Thyroid gland (tissue), 4 donors: ENCODE results near the gene APMAP. TPM values are rescaled to one million over a fixed set of nuclear protein-coding genes. Genes with fewer than 3 reads are reported as not detected.
A peak's percentile ranks its signal among the peaks of the same experiment; 100 is the strongest.

Experiments used
- DNase-seq, 2 donors: peaks; one replicate each; pipeline ENCODE4 v3.0.0-alpha.2; 2019
- H3K27ac ChIP-seq, 3 donors: fragments of 200-600 bp; sonication (generic); 1 replicate in 2 of 3; 2 replicates in 1 of 3; pipeline ENCODE4 v1.5.1; 2016 to 2019; ENCODE audit warnings: mild to moderate bottlenecking in 1 of 3, moderate library complexity in 1 of 3
- H3K27me3 ChIP-seq: fragments of 200-600 bp; sonication (generic); one replicate; pipeline ENCODE4 v1.5.1; 2019
- H3K36me3 ChIP-seq, 2 donors: fragments of 200-600 bp; sonication (generic); one replicate each; pipeline ENCODE4 v1.5.1; 2016 to 2019
- H3K4me1 ChIP-seq, 2 donors: fragments of 200-600 bp; sonication (generic); one replicate each; pipeline ENCODE4 v1.5.1; 2017 to 2019
- H3K4me3 ChIP-seq, 3 donors: fragments of 200-600 bp; sonication (generic); replicated peaks in 1 of 3; 1 replicate in 2 of 3; 2 replicates in 1 of 3; pipeline ENCODE4 v1.5.1; 2016; ENCODE audit warnings: mild to moderate bottlenecking in 1 of 3
- H3K9me3 ChIP-seq: fragments of 200-600 bp; sonication (generic); one replicate; pipeline ENCODE4 v1.5.1; 2017
- POLR2A ChIP-seq, 2 donors: fragments of 450-650 bp; IDR thresholded peaks; one replicate each; pipeline ENCODE4 v1.6.1; 2017; ENCODE audit warnings: antibody characterized with exemption in 2 of 2, mild to moderate bottlenecking in 2 of 2, moderate library complexity in 1 of 2
- WGBS, 2 donors: methylation state at CpG; one replicate each; pipeline ENCODE4 v1.1.5; 2017; 5-methylcytosine and 5-hydroxymethylcytosine counted together
- intact Hi-C: fragments of 100-400 bp; cut with DNase I; formaldehyde crosslinking; loops from one replicate; pipeline ENCODE4 v1.15.1; 2023
- total RNA-seq, 4 donors: library from RNA; depleted of rRNA; stranded (reverse); fragments of >200 nt; gene quantifications; one replicate each; pipeline ENCODE4 v1.2.3, GENCODE V29; 2016
- TF ChIP-seq, protein P1 (sequence below), 6 experiments: fragments of 200-600 bp in 3 of 6; fragments of 450-650 bp in 3 of 6; sonication (generic) in 3 of 6; IDR thresholded peaks; one replicate each; pipeline ENCODE4 v1.5.1; 2016 to 2019; ENCODE audit warnings: antibody characterized with exemption in 6 of 6, mild to moderate bottlenecking in 2 of 6, inconsistent platforms in 1 of 6, moderate library complexity in 1 of 6

Gene APMAP
- total RNA-seq, 4 donors from 2014 or later: 171 to 205 (median 186) TPM

DNA sequence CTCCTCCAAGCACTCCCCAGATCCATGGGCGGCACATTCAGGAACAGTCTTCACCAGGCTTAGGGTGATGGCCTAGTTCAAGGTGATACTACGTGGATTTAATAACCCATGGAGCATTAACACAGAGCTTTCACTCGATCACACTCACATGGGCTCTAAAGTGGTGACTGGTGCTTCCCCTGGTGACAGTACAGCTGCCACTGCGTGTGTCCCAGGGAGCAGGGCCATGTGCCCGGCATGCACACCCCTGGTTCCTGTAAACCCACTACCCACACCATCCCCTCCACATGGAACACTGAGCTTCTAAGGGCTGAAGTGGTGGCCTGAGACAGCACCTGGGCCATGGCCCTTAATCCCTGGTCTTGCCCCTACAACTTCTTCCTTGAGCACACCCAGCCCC, 27.8 kb upstream of the APMAP start:
- Histone ChIP-seq H3K4me1 (peaks cover 59 to 76% of the 10 kb centered on the region in 2 donors), H3K27me3 (no peaks in the 10 kb centered on the region), H3K36me3 (no peaks in the 10 kb centered on the region), H3K9me3 (no peaks in the 10 kb centered on the region), H3K4me3 (no peak overlapping the region), H3K27ac (peak overlapping the region; percentile 82 to 94 (median 88))
- peak; percentile 4 to 5 for DNase-seq
- WGBS, 2 donors: 89 to 98% methylated on average over 5 of the region's 5 CpGs
- intact Hi-C loops: no loop called here
- TF ChIP-seq, protein P1, sequence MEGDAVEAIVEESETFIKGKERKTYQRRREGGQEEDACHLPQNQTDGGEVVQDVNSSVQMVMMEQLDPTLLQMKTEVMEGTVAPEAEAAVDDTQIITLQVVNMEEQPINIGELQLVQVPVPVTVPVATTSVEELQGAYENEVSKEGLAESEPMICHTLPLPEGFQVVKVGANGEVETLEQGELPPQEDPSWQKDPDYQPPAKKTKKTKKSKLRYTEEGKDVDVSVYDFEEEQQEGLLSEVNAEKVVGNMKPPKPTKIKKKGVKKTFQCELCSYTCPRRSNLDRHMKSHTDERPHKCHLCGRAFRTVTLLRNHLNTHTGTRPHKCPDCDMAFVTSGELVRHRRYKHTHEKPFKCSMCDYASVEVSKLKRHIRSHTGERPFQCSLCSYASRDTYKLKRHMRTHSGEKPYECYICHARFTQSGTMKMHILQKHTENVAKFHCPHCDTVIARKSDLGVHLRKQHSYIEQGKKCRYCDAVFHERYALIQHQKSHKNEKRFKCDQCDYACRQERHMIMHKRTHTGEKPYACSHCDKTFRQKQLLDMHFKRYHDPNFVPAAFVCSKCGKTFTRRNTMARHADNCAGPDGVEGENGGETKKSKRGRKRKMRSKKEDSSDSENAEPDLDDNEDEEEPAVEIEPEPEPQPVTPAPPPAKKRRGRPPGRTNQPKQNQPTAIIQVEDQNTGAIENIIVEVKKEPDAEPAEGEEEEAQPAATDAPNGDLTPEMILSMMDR (IDR thresholded peaks at IDR 0.05): no peak
- TF ChIP-seq POLR2A (IDR thresholded peaks at IDR 0.05): no peak

GRCh38 chr20:25019381-25020155, 27.0 kb upstream of the APMAP start:
- Histone ChIP-seq H3K9me3 (no peaks in the 10 kb centered on the region), H3K27me3 (no peaks in the 10 kb centered on the region), H3K4me3 (no peak overlapping the region), H3K36me3 (peaks cover 0 to 5% of the 10 kb centered on the region in 2 donors), H3K4me1 (peaks cover 59 to 76% of the 10 kb centered on the region in 2 donors), H3K27ac (peak overlapping the region; percentile 82 to 94 (median 88))
- 77 to 83% methylated on average over 13 to 16 of the region's 16 CpGs for WGBS, 2 donors
- intact Hi-C loops: no loop called here
- TF ChIP-seq, protein P1 (IDR thresholded peaks at IDR 0.05): no peak
- no peak for TF ChIP-seq POLR2A (IDR thresholded peaks at IDR 0.05)
- DNase-seq: peak; percentile 75 to 82

- intact Hi-C loops: no loop called here
- H3K36me3 ChIP-seq: peaks cover 0 to 10% of the 10 kb centered on the region in 2 donors
These were observed 26.3 kb upstream of the APMAP start for GRCh38 chr20:25018841-25019240.

GRCh38 chr20:25018425-25018824, 25.9 kb upstream of the APMAP start:
- Histone ChIP-seq H3K4me3 (no peak overlapping the region), H3K27me3 (no peaks in the 10 kb centered on the region), H3K9me3 (no peaks in the 10 kb centered on the region), H3K27ac (peak overlapping the region; percentile 82 to 94 (median 88)), H3K36me3 (peaks cover 2 to 14% of the 10 kb centered on the region in 2 donors), H3K4me1 (peaks cover 58 to 71% of the 10 kb centered on the region in 2 donors)
- TF ChIP-seq POLR2A (IDR thresholded peaks at IDR 0.05): no peak
- TF ChIP-seq, protein P1 (IDR thresholded peaks at IDR 0.05): no peak
- WGBS, 2 donors: 93 to 94% methylated on average over 2 of the region's 2 CpGs
- intact Hi-C loops: no loop called here
- peak in 1 of 2 donors; percentile 1 for DNase-seq

More at GRCh38 chr20:25018841-25019240, 26.3 kb upstream of the APMAP start:
- no peaks in the 10 kb centered on the region for H3K27me3 ChIP-seq
- DNase-seq: peak; percentile 20 to 40
- H3K9me3 ChIP-seq: no peaks in the 10 kb centered on the region
- no peak for TF ChIP-seq POLR2A (IDR thresholded peaks at IDR 0.05)
- TF ChIP-seq, protein P1 (IDR thresholded peaks at IDR 0.05): no peak
- WGBS, 2 donors: 86 to 92% methylated on average over 5 to 6 of the region's 6 CpGs
- H3K4me3 ChIP-seq: no peak overlapping the region
- H3K27ac ChIP-seq: peak overlapping the region; percentile 82 to 94 (median 88)
- H3K4me1 ChIP-seq: peaks cover 59 to 75% of the 10 kb centered on the region in 2 donors

- no peaks in the 10 kb centered on the region for H3K27me3 ChIP-seq
- 46 to 49% methylated on average over 8 to 12 of the region's 14 CpGs for WGBS, 2 donors
- peak in 1 of 2 donors; percentile 53 for TF ChIP-seq POLR2A (IDR thresholded peaks at IDR 0.05)
- TF ChIP-seq, protein P1 (IDR thresholded peaks at IDR 0.05): peak in 2 of 6 experiments; percentile 4 to 29
- no peaks in the 10 kb centered on the region for H3K9me3 ChIP-seq
- intact Hi-C loops: no loop called here
- H3K36me3 ChIP-seq: peaks cover 10 to 25% of the 10 kb centered on the region in 2 donors
- peak; percentile 98 to 99 for DNase-seq
- peak overlapping the region; percentile 82 to 94 (median 88) for H3K27ac ChIP-seq
- peaks cover 47 to 60% of the 10 kb centered on the region in 2 donors for H3K4me1 ChIP-seq
- no peak overlapping the region for H3K4me3 ChIP-seq
These were observed 24.8 kb upstream of the APMAP start for GRCh38 chr20:25017257-25017803.
